Progenitor cell of endocrine pancreas (in vitro differentiated cells): ENCODE measurements around the gene RAB5A. TPM values are rescaled to one million over a fixed set of nuclear protein-coding genes. Genes with fewer than 3 reads are reported as not detected.

ENCODE experiments used
- DNase-seq: peaks from one replicate; pipeline ENCODE4 v3.0.0; 2021; ENCODE audit warnings: low spot score; ENCODE audit not compliant: unreplicated experiment
- H3K27ac Mint-ChIP-seq: 2 replicates; pipeline ENCODE4 v1.8.0; 2021; ENCODE audit warnings: mild to moderate bottlenecking, moderate library complexity, mixed read lengths
- H3K27me3 Mint-ChIP-seq: 2 replicates; pipeline ENCODE4 v1.8.0; 2021; ENCODE audit warnings: mixed read lengths
- H3K36me3 Mint-ChIP-seq: 2 replicates; pipeline ENCODE4 v1.8.0; 2022; ENCODE audit warnings: mixed read lengths; ENCODE audit not compliant: insufficient read depth
- H3K4me1 Mint-ChIP-seq: 2 replicates; pipeline ENCODE4 v1.8.0; 2021; ENCODE audit warnings: low read depth, mixed read lengths
- H3K4me3 Mint-ChIP-seq: 2 replicates; pipeline ENCODE4 v1.8.0; 2021; ENCODE audit warnings: low read depth, mild to moderate bottlenecking, moderate library complexity, mixed read lengths
- H3K9me3 Mint-ChIP-seq: 2 replicates; pipeline ENCODE4 v1.8.0; 2021; ENCODE audit warnings: low read depth, mixed read lengths
- CTCF ChIP-seq: fragments of 200-600 bp; sonication (generic); IDR thresholded peaks from one replicate; pipeline ENCODE4 v1.5.0; 2021; ENCODE audit warnings: antibody characterized with exemption, mild to moderate bottlenecking; ENCODE audit not compliant: unreplicated experiment
- total RNA-seq: library from RNA; stranded (reverse); gene quantifications from 2 replicates; pipeline ENCODE4 v1.2.1, GENCODE V29; 2021

Gene RAB5A
- total RNA-seq, 1 donor from 2014 or later, result 58.2 TPM

DNA sequence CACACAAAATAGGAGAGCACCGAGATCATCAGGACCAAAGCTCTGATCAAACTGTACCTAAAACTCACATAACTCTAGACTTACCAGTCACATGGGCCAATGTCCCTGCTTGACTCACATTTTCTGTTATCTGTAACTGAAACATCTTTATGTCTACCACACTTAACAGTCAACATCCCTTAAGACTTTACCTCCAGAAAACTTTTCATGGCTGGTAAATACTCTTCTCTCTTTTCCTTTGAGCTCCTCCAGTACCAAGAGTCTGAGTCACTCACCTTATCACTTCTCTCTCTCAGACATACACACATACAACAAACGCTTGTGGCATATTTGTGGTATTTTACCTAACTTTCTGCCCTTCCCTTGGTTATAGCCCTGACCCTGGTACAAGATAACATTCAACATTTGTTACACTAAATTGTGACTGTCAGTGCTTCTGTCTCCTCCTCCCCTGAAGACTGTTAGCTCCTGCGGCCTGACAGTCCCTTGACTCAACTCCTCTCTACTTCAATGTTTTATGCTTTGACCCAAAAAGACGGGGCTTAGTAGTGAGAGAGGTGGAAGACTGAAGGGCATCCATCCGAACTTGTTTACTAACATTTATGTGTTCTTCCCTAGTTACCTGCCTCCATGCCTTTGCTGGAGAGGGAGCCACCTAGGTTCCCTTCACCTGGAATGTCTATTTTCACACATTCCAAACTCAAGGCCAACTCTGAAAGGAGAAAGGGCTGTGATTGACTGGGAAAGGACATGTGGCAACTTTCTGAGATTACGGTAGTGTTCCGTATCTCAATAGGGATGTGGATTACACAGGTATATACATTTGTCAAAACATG lies 9.2 kb upstream of the RAB5A start:
- Mint-ChIP-seq H3K27ac (peak overlapping the region; percentile 74), H3K4me3 (no peak overlapping the region), H3K36me3 (no peaks in the 10 kb centered on the region), H3K4me1 (peaks cover 5% of the 10 kb centered on the region), H3K9me3 (peaks cover 7% of the 10 kb centered on the region), H3K27me3 (no peaks in the 10 kb centered on the region)
- no peak for TF ChIP-seq CTCF
- no peak for DNase-seq

GRCh38 chr3:19938295-19938627 lies 8.6 kb upstream of the RAB5A start:
- Mint-ChIP-seq H3K4me1 (peaks cover 5% of the 10 kb centered on the region), H3K36me3 (peaks cover 2% of the 10 kb centered on the region), H3K9me3 (peaks cover 10% of the 10 kb centered on the region), H3K27me3 (no peaks in the 10 kb centered on the region), H3K27ac (no peak overlapping the region), H3K4me3 (no peak overlapping the region)
- no peak for DNase-seq
- TF ChIP-seq CTCF, result no peak

- no peak for TF ChIP-seq CTCF
- no peak for DNase-seq
- H3K27me3 Mint-ChIP-seq, result no peaks in the 10 kb centered on the region
- H3K4me1 Mint-ChIP-seq, result no peaks in the 10 kb centered on the region
- H3K4me3 Mint-ChIP-seq, result no peak overlapping the region
- peaks cover 10% of the 10 kb centered on the region for H3K9me3 Mint-ChIP-seq
- H3K36me3 Mint-ChIP-seq, result peaks cover 5% of the 10 kb centered on the region
- H3K27ac Mint-ChIP-seq, result no peak overlapping the region
Observed at GRCh38 chr3:19940643-19941042, 6.3 kb upstream of the RAB5A start.

DNA sequence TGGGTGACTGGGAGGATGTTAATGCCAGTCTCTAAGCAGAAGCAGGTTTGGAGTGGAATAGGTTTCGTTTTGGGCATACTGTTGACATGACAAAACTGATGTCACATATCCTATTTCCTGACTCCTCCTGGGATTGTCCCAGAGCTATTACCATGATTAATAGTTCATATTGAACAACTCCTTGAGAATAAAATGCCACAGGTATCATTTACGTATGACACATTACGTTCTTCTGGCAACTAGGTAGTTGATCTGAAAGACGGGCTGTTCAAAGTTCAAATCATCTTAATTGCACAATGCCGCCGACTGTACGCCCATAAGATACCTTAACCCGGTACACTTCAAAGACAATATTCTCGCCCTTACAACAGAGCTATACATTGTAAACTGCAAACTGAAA lies 1.4 kb upstream of the RAB5A start:
- Mint-ChIP-seq H3K27ac (peak overlapping the region; percentile 99), H3K36me3 (peaks cover 7% of the 10 kb centered on the region), H3K9me3 (peaks cover 4% of the 10 kb centered on the region), H3K27me3 (no peaks in the 10 kb centered on the region), H3K4me3 (peak overlapping the region; percentile 99), H3K4me1 (peaks cover 21% of the 10 kb centered on the region)
- TF ChIP-seq CTCF, result no peak
- DNase-seq, result no peak

- no peaks in the 10 kb centered on the region for H3K27me3 Mint-ChIP-seq
- H3K4me3 Mint-ChIP-seq, result peak overlapping the region; percentile 99
- peaks cover 9% of the 10 kb centered on the region for H3K36me3 Mint-ChIP-seq
- H3K9me3 Mint-ChIP-seq, result peaks cover 4% of the 10 kb centered on the region
- no peak for DNase-seq
- peaks cover 21% of the 10 kb centered on the region for H3K4me1 Mint-ChIP-seq
- no peak for TF ChIP-seq CTCF
- peak overlapping the region; percentile 99 for H3K27ac Mint-ChIP-seq
Observed at GRCh38 chr3:19945969-19946831, 697 bp upstream of the RAB5A start.
